Gastrocnemius medialis (tissue), 4 donors: ENCODE data around the gene PRAME.

Experiments used
- POLR2A ChIP-seq, 2 donors: fragments of 450-650 bp; IDR thresholded peaks; one replicate each; pipeline ENCODE4 v1.6.1; 2017; ENCODE audit warnings: antibody characterized with exemption in 2 of 2, mild to moderate bottlenecking in 2 of 2, moderate library complexity in 2 of 2
- TF ChIP-seq, protein P1 (sequence below), 5 experiments: fragments of 450-650 bp in 3 of 5; fragments of 200-600 bp in 2 of 5; sonication (generic) in 2 of 5; IDR thresholded peaks in 4 of 5; conservative IDR thresholded peaks in 1 of 5; 1 replicate in 4 of 5; 2 replicates in 1 of 5; pipeline ENCODE4 v1.5.1; 2016 to 2019; ENCODE audit warnings: antibody characterized with exemption in 5 of 5, mild to moderate bottlenecking in 3 of 5, moderate library complexity in 3 of 5

DNA sequence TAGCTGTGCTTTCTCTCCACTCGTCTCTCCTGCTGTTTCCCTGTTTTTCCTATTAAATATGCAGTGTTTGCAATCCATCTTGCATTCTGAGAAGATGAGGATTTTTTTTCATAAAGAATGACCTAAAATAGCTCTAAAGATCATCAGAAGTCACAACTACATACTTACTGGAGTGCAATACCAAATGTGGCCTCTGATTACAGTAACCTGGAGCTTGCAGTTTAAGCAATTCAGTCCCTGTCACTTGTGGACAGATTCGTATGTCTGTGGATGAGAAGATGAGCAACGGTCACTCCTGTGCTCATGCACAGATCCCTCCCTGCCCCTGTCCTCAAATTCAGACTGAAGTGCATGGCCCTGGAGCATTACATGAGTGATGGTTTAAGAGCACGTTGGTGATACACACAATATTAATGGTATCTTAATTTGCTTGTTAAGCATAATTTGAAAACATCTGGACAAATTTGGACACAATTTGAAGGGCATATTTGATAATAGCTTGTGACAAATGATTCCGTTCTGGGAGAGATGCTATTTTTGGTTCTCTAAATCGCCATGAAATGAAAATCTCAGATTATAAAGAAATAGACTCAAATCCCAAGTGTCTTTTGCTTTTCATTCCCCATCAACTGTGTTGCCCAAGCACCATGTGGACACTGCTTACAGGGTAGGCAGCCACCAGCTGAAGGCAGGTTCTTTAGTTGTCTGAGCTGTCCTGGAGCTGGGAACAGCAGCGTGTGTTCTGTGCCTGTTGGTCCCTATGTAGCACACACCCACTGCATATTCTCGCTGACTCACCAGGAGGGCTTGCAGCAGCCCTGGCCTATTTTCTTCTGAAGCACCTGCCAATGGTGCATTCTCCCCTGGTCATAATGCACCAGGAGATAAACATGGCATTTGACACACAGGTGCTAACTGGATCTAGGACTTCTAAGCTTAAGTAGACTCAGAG, 32.6 kb upstream of the PRAME start:
- TF ChIP-seq, protein P1, sequence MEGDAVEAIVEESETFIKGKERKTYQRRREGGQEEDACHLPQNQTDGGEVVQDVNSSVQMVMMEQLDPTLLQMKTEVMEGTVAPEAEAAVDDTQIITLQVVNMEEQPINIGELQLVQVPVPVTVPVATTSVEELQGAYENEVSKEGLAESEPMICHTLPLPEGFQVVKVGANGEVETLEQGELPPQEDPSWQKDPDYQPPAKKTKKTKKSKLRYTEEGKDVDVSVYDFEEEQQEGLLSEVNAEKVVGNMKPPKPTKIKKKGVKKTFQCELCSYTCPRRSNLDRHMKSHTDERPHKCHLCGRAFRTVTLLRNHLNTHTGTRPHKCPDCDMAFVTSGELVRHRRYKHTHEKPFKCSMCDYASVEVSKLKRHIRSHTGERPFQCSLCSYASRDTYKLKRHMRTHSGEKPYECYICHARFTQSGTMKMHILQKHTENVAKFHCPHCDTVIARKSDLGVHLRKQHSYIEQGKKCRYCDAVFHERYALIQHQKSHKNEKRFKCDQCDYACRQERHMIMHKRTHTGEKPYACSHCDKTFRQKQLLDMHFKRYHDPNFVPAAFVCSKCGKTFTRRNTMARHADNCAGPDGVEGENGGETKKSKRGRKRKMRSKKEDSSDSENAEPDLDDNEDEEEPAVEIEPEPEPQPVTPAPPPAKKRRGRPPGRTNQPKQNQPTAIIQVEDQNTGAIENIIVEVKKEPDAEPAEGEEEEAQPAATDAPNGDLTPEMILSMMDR (IDR thresholded peaks at IDR 0.05 in 4 of 5, conservative IDR thresholded peaks at IDR 0.05 in 1 of 5): no peak
- no peak for TF ChIP-seq POLR2A (IDR thresholded peaks at IDR 0.05)
